ENCODE data around the gene CRADD.
"Not testable (repeated sequence)": the region's sequence is repeated elsewhere in the genome, so short reads cannot be mapped to it uniquely, and the experiment has no call there.

Gene CRADD

DNA sequence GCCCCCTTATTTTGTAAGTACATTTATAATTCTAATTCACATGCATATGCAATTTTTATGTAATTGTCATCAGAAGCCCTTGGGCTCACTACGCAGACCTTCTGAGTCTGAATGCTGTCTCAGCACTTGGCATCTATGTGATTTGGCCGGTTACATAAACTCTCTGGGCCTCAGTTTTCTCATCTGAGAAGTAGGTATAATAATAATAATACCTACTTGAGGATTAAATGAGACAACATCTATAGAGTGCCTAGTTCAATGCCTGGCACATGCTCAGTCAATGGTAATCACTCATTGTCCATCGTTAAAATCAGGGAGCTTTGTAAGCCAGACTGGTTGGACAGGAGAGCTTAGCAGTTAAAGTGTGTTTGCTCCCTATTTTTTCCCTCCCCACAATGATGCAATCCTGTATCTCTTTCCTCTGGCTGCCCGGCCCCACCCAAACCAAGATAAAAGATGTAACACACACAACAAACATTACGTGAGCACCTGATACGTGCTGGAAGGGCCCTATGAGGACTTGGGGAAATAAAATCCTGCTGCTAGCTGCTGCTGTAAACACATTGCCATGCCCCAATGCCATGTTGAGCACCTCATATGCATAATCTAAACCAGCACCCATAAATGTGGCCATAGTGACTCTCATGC, 235.0 kb downstream of the CRADD start:
- DNase-seq = no peak

DNA sequence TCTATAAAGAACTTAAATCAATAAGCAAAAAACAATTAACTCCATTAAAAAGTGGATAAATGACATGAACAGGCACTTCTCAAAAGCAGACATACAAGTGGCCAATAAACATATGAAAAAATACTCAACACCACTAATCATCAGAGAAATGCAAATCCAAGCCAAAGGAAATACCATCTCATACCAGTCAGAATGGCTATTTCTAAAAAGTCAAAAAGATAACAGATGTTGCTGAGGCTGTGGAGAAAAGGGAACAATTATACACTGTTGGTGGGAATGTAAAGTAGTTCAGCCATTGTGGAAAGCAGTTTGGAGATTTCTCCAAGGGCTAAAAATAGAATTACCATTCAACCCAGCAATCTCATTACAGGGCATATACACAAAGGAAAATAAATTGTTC, 236.7 kb downstream of the CRADD start:
- no peak for DNase-seq

DNA sequence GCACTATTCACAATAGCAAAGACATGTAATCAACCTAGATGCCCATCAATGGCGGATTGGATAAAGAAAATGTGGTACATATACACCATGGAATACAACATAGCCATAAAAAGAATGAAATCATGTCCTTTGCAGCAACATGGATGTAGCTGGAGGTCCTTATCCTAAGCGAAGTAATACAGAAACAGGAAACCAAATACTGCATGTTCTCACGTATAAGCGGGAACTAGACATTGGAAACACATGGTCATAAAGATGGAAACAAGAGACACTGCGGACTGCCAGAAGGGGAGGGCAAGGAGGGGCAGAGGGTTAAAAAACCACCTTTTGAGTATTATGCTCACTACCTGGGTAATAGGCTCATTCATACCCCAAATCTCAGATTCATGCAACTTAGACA, 237.1 kb downstream of the CRADD start:
- no peak for DNase-seq

DNA sequence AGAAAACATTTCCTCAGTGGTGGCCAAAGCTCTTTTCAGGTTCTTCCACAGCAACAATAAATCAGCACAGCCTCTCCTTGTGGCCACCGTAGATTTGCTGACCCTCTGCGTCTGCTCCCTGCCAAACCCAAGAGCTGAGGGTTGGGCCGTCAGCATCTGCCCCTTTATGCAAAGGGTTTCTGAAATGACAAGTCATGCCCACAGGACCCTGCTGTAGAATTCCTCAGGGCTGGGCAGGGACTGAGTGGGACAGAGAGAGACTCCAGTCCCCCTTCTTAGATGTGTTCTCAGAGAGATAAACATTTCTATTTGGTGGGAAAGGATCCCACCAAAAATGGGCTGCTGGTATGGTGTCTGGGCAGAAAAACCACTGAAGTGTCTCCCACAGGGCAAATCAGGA, 238.2 kb downstream of the CRADD start:
- no peak for DNase-seq

DNA sequence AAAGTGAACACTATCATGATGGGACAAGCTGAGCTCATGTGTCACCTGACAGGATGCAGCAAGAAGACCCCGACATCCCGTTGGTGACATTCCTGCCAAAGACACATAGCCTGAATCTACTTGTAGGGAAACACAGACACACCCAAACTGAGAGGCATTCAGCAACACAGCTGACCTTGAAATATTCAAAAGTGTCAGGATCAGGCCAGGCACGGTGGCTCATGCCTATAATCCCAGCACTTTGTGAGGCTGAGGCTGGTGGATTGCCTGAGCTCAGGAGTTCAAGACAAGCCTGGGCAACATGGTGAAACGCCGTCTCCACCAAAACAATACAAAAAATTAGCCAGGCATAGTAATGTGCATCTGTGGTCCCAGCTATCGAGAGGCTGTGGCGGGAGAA, 239.2 kb downstream of the CRADD start:
- no peak for DNase-seq

DNA sequence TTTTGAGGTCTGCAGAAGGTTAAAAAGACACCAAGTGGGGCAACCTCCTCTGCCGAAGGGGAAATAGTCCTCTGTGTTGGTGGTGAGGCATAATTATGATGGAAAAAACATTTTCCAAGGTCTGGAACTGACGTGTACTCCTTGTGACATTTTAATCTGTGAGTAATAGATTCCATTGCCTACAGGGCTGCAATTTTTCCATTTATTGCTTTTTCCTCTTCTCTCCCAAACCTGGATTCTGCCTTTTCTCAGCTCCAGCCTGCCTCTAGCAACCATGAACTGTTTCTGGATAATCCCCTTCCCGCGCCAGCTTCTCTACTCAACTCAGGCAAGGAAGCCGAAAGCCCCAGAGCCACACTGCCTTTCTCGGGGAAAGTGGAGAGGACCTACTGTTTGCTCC, 241.1 kb downstream of the CRADD start:
- no peak for DNase-seq

DNA sequence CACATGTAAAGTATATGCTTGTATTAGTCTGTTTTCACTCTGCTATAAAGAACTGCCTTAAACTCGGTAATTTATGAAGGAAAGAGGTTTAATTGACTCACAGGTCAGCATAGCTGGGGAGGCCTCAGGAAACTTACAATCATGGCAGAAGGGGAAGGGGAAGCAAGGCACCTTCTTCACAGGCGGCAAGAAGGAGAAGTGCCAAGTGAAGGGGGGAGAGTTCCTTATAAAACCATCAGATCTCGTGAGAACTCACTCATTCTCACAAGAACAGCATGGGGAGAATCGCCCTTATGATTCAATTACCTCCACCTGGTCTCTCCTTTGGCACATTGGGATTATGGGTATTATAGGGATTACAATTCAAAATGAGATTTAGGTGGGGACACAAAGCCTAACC, 241.7 kb downstream of the CRADD start:
- no peak for DNase-seq

DNA sequence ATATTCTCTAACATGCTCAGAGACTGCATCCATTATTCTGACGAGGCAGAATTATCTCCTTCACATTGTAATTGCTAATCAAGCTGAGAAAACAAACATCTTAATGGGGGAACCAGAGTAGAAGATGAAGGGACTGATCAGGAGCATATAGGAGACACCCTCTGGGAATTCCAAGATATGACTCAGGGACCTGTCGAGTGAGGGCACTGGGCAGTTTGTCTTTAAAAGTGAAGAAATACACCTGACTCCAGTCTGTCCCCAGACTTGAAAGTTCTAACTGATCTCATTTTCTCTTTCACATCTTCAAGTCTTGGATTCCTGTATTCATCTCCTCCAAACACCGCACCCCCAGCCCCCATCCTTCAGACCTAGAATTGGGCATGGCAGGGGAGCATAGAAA, 244.3 kb downstream of the CRADD start:
- DNase-seq = no peak

DNA sequence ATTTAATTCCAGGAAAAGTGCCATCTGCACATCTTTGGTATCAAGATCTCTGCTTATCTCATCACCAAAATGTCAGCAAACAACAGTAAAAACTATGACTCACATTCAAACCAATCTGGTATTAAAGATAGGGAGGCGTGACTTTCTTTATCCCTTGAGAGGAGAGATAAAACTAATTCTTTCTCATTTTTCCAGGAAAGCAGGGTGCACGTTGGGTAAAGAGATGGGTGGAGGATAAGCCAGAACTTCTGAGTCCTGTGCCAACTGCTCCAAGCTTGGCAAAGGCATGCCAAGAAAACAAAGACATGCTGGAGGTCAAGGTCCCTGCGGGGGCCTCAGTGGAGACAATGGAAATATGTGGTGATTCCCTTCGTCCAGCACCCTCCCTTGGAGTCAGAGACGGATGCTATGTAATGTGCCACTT, 245.4 kb downstream of the CRADD start:
- DNase-seq = no peak

DNA sequence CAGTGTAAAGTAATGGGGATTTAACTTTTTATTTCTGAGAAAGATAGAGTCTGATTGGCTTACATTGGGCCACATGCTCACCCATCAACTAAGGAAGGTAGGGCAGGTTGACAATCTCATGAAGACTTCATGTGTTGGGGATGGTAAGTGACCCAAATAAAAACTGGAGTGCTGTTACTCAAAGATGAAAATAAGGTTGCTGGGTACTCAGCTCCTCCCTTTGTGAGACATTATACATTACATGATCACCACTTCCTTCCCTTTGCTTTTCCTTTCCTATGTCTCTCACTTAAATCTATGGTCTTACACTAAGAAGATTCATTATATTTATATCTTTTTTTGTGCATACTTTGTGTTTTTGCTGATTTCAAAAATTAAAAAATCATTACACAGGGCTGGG, 247.2 kb downstream of the CRADD start:
- no peak for DNase-seq

DNA sequence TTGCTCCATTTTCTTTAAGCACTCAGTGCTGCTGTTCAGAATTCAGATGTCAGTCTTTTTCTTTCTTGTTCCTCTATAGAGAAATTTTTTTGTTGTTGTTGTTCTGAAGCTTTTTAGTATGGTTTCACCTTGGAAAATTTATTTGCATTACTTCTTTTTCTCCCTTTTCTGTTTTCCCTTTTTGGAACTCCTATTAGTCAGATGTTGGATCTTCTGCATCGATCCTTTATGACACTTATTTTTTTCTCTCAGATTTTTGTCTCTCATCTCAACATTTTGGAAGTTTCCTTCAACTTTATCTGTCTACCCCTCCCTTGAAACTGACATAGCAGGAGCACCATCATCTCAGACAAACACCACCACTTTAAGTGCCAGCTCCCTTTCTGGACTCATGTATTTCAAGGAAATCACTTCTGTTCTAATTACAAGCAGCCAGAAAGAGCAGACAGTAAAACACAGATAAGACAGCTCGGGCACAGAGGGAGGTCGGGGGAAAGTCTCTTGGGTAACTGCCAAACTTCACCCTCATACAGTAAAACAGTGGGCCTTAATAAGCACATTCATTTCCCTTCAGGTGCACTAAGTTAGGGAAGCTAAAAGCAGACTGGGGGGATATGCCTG, 248.5 kb downstream of the CRADD start:
- DNase-seq = no peak

DNA sequence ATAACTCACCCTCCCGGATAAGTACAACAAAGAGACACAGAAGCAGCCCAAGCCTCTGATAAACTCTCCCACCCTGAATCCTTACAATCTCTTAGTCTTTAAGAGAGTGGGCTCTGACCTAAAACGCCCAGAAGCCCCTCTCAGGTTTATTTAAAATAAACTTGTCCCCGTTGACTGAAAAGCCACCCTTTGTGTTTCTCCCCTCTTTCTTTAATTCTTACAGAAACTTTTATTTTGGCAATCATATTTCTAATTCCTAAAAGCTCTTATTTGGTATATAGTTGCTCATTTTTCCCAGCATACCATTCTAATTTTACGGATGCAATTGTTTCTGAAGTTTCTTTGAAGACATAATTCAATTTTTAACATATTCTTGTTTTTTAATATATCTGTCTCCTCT, 249.1 kb downstream of the CRADD start:
- DNase-seq = no peak

DNA sequence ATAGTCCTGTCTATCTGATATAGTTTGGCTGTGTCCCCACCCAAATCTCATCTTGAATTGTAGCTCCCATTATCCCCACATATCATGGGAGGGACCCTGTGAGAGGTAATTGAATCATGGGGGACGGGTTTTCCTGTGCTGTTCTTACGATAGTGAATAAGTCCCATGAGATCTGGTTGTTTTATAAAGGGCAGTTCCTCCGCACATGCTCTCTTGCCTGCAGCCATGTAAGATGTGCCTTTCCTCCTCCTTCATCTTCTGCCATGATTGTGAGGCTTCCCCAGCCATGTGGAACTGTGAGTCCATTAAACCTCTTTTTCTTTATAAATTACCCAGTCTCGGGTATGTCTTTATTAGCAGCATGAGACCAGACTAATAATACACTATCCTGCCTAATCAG, 251.9 kb downstream of the CRADD start:
- not testable (repeated sequence) for DNase-seq

DNA sequence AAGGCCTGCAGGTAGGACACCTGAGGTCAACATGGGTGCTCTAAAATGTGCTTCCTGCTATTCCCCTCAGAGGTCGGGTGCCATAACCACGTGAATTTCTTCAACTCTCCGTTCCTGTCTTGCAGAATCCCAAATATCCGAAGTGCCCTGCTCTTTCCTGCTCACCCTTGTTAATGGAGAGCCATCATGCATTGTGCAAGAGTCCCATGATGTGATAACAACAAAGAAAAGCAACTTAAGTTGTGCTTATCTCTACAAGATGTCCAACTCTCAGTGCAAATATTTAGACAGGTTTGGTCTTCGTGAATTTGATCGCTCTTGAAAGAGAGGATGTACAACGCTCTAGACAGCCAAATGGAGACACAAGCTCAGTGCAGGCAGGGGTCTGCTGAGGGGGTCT, 260.6 kb downstream of the CRADD start:
- no peak for DNase-seq

DNA sequence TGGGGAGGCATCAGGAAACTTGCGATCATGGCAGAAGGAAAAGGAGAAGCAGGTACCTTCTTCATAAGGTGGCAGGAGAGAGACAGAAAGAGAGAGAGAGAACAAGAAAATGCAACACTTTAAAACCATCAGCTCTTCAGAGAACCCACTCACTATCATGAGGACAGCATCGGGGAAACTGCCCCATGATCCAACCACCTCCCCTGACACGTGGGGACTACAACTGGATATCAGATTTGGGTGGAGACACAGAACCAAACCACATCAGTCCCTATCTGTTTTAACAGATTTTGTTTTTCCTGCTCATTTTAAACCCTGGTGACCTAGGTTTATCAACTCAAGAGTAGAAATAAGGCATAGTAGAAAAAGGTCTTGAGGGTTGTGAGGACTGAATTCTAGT, 261.1 kb downstream of the CRADD start:
- no peak for DNase-seq

DNA sequence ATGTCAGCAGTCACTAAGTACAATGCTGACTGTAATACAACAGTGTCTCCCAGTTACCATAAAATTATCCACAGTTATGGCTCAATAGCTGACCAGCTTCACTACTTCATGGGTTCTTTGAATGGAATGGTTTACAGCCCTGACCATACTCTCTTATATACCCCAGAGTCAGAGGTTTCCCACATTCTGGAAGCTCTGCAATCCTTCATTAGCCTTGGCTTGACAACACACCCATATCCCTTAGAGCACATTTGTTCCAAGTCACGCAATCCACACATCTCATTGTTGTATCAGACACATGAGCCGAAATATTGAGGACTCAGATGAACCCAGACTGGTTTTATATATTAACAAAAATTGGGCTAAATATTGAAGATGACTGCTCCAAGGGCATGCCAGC, 261.8 kb downstream of the CRADD start:
- no peak for DNase-seq

DNA sequence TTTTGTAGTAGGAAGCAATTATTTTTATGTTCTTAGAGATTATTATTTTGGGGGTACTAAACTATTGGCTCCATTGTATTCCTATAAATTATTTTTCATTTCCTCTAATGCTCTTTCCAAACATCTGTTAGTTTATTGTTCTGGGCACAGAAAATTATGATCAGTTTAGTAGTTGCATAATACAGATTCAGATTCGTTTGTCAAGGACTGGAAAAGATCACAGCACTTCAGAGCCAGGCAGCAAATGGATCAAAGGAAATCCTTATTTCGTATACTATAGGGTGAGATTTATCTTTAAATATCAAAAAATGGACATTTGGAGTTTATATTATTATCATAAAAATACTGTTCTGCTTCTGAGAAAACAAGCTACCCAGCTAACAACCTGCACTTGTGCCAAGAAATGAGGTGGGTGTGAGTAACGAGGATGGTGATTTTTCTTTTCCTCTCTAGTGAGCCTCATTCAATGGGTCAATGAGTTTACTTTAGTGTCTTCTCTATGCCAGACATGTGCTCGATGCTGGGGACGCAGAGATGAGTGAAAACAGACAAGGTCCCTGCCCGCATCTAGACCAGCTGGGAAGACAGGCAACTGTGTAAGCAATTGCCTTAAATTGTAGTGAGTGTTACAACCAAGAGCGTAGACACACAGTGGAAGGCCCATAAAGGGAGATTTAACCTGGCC, 262.6 kb downstream of the CRADD start:
- DNase-seq = no peak

DNA sequence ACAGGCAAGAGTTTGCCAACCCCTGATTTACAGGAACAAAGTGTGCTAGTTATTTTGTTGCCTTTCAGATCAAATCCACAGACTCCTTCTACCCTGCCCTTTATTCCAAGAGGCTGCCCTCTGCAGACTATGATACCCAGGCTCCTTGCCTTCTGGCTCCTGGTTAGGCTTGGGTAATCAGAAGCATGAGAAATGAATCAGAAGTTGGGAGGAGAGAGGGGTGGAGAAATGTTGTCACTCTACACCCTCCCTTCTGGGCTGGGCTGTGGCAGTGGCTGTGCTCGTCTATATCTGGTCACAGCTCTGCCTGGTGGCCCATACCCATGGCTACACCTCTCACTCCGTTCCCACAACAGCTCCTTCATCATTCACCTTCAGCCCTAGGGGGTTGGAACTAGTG, 266.6 kb downstream of the CRADD start:
- DNase-seq = no peak

DNA sequence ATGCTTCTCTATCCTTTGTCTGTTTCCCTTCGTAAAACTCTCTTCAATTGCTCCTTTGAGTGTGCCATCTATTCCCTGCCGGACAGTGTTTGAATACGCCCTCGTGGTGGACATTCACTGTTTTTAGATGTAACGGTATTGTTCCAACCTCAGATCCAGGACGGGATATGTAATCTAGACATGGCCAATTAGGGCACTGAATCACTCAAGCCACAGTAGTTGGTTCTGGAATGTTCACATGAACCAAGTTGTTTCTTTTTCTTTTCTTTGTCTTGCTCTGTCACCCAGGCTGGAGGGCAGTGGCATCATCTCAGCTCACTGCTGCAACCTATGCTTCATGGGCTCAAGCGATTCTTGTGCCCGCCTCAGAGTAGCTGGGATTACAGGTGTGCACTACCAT, 267.0 kb downstream of the CRADD start:
- no peak for DNase-seq

All from DMS53 (cell line).